GM12878 (cell line): ENCODE data around the gene CCDC15. TPM values are rescaled to one million over a fixed set of nuclear protein-coding genes. Genes with fewer than 3 reads are reported as not detected.

Experiments
- ATAC-seq: fragments of 200-7000 bp; cut with Tn5 transposase; 3 replicates; pipeline ENCODE4 v1.9.1; 2020; ENCODE audit warnings: mild to moderate bottlenecking, moderate library complexity
- BruUV-seq: library from RNA; stranded (reverse); fragments of 400-500 nt; replicated peaks from 2 replicates; lab custom pipeline; 2021; lab: Mats Ljungman, UMichigan
- CTCF ChIA-PET: fragments of 300-600 bp; sonication (Branson Sonifier 250); formaldehyde crosslinking; extraction: SDS; loops from one replicate; lab custom pipeline; 2021; ENCODE audit warnings: inconsistent platforms; lab: Yijun Ruan, JAX
- POLR2A ChIA-PET: fragments of 350-600 bp; formaldehyde crosslinking; extraction: SDS; loops from one replicate; lab custom pipeline; 2021; ENCODE audit warnings: inconsistent platforms; lab: Charles Lee
- RAD21 ChIA-PET: fragments of 300-600 bp; sonication (Branson Sonifier 250); formaldehyde crosslinking; loops from one replicate; lab custom pipeline; 2023; ENCODE audit warnings: antibody characterized with exemption; ENCODE audit not compliant: unreplicated experiment; lab: Charles Lee
- SMC1A ChIA-PET: fragments of 300-600 bp; sonication (Branson Sonifier 250); formaldehyde crosslinking; loops from one replicate; lab custom pipeline; 2023; ENCODE audit not compliant: unreplicated experiment, uncharacterized antibody; lab: Charles Lee
- DNase-seq: peaks from one replicate; pipeline ENCODE4 v3.0.0-alpha.2; 2011; ENCODE audit warnings: low read depth, low spot score
- FAIRE-seq: peaks from 3 replicates; lab custom pipeline; 2011; peaks lifted over from hg19 to GRCh38; lab: Jason Lieb, UNC
- H2AFZ ChIP-seq: 2 replicates; pipeline ENCODE4 v1.6.0; 2011; ENCODE audit warnings: low read depth, low read length, control low read depth; ENCODE audit not compliant: control insufficient read depth
- H3K27ac ChIP-seq: 2 replicates; pipeline ENCODE4 v1.5.1; 2011; ENCODE audit warnings: control low read depth; ENCODE audit not compliant: control insufficient read depth, insufficient read depth
- H3K27me3 ChIP-seq, 2 experiments: replicated peaks in 1 of 2; 2 replicates each; pipeline versions ENCODE4 v1.6.0 to v1.6.1; 2011; ENCODE audit warnings: low read length in 1 of 2; ENCODE audit not compliant: control insufficient read depth in 2 of 2, insufficient read depth in 2 of 2
- H3K36me3 ChIP-seq, 2 experiments: 2 replicates each; pipeline ENCODE4 v1.5.1; 2011; ENCODE audit warnings: low read length in 1 of 2; ENCODE audit not compliant: control insufficient read depth in 2 of 2, insufficient read depth in 2 of 2
- H3K4me1 ChIP-seq: 2 replicates; pipeline ENCODE4 v1.6.1; 2011; ENCODE audit warnings: mild to moderate bottlenecking, low read length, moderate library complexity, mixed read lengths; ENCODE audit not compliant: control insufficient read depth, insufficient read depth
- H3K4me2 ChIP-seq: 2 replicates; pipeline ENCODE4 v1.6.0; 2011; ENCODE audit warnings: control low read depth; ENCODE audit not compliant: control insufficient read depth, insufficient read depth
- H3K4me3 ChIP-seq: fragments of 200-600 bp; sonication (generic); 2 replicates; pipeline ENCODE4 v1.5.1; 2016
- H3K79me2 ChIP-seq: 2 replicates; pipeline ENCODE4 v1.6.0; 2011; ENCODE audit warnings: low read length; ENCODE audit not compliant: control insufficient read depth, insufficient read depth
- H3K9ac ChIP-seq: 2 replicates; pipeline ENCODE4 v1.8.0; 2011; ENCODE audit warnings: low read length, control low read depth, mixed read lengths; ENCODE audit not compliant: control insufficient read depth, insufficient read depth
- H3K9me3 ChIP-seq: replicated peaks from 3 replicates; pipeline ENCODE4 v1.5.1; 2011; ENCODE audit warnings: mild to moderate bottlenecking, low read length; ENCODE audit not compliant: control insufficient read depth, insufficient read depth
- H4K20me1 ChIP-seq: 2 replicates; pipeline ENCODE4 v1.6.0; 2011; ENCODE audit not compliant: control insufficient read depth, insufficient read depth
- CBX3 ChIP-seq: fragments of 200-600 bp; sonication (generic); IDR thresholded peaks from 2 replicates; pipeline ENCODE4 v1.6.1; 2016; ENCODE audit warnings: low read depth, borderline replicate concordance
- EZH2 ChIP-seq: IDR thresholded peaks from 2 replicates; pipeline ENCODE4 v1.6.1; 2012; ENCODE audit warnings: low read depth, mild to moderate bottlenecking, control low read depth, inconsistent platforms, low read length, borderline replicate concordance; ENCODE audit not compliant: control insufficient read depth
- NR2F1 ChIP-seq: fragments of 450-650 bp; conservative IDR thresholded peaks from 2 replicates; pipeline ENCODE4 v1.6.1; 2017; ENCODE audit warnings: mild to moderate bottlenecking
- YY1 ChIP-seq: IDR thresholded peaks from 2 replicates; pipeline ENCODE4 v1.6.1; 2011; ENCODE audit warnings: low read depth, mild to moderate bottlenecking, low read length
- WGBS: methylation state at CpG from one replicate; pipeline ENCODE4 v1.1.6; 2016; ENCODE audit warnings: low lambda C conversion rate; ENCODE audit not compliant: insufficient replicate concordance, insufficient coverage; ENCODE audit errors: missing lambda C conversion rate; 5-methylcytosine and 5-hydroxymethylcytosine counted together
- in situ Hi-C: fragments of 300-500 bp; cut with MboI; formaldehyde crosslinking; loops from 9 replicates; pipeline ENCODE4 v1.14.3; 2018; ENCODE audit warnings: mixed read lengths
- intact Hi-C: fragments of 100-400 bp; cut with micrococcal nuclease; formaldehyde crosslinking; loops from one replicate; pipeline ENCODE4 v1.14.2; 2022; ENCODE audit not compliant: unreplicated experiment
- polyA plus RNA-seq, 11 experiments: library from polyadenylated mRNA; depleted of rRNA in 4 of 11; unstranded in 6 of 11; stranded (reverse) in 5 of 11; fragments of >200 nt; fragmentation: Nextera tagmentation in 4 of 11; fragmentation: Illumina TruSeq in 1 of 11; extraction: Ambion mirVana in 4 of 11; extraction: Trizol in 1 of 11; gene quantifications; 1 replicate in 1 of 11; 2 replicates in 10 of 11; pipeline versions ENCODE4 v1.2.1 to v1.2.3, GENCODE V29; 2011 to 2016; ENCODE audit warnings: inconsistent platforms in 2 of 11, missing spikeins in 2 of 11, low read depth in 1 of 11
- total RNA-seq, 4 experiments: library from RNA; depleted of rRNA in 3 of 4; stranded (reverse); fragments of >200 nt in 3 of 4; fragmentation: Illumina TruSeq in 1 of 4; extraction: Trizol in 1 of 4; gene quantifications; 2 replicates each; pipeline versions ENCODE4 v1.2.1 to v1.2.3, GENCODE V29; 2013 to 2021
- TF ChIP-seq, protein P1 (sequence below): fragments of 450-650 bp; formaldehyde crosslinking; IDR thresholded peaks from 2 replicates; pipeline ENCODE4 v1.4.0; 2020; ENCODE audit warnings: mild to moderate bottlenecking, moderate library complexity
- TF ChIP-seq, protein P2 (sequence below): fragments of 450-650 bp; IDR thresholded peaks from 2 replicates; pipeline ENCODE4 v1.6.1; 2016; ENCODE audit warnings: mild to moderate bottlenecking

The CCDC15 gene
- total and polyA plus RNA-seq, 10 of the 15 experiments (the other 5 are each of a cell fraction or from before 2014, with no cell fraction given) = 2.0 to 5.3 (median 3.3) TPM

DNA sequence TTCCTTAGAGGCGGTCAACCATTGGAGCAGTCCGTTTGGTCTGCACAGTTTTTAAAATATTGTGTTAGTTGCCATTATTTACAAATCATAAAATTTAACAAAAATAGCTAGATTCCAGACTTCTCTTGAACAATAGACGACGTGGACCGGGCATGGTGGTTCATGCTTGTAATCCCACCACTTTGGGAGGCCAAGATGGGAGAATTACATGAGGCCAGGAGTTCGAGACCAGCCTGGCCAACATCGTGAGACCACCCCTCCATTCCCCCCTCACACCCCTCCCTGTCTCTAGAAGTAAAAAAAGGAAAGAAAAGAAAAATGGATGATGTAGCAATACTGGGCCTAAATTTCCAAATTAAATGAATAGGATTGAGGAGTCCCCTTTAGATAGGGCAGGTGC, 110.1 kb downstream of the CCDC15 start:
- H3K79me2 ChIP-seq = no peaks in the 10 kb centered on the region
- intact Hi-C loops = loop anchor here (5.0 kb wide), 1 partner anchor 78 kb away; no protein-coding TSS in a partner anchor
- H3K27me3 ChIP-seq = no peaks in the 10 kb centered on the region; a peak in 1 of 4 replicates

GRCh38 chr11:125068368-125068767, 114.4 kb downstream of the CCDC15 start:
- Histone ChIP-seq H3K4me3 (no peak overlapping the region), H2AFZ (no peak overlapping the region), H3K4me1 (peaks cover 34% of the 10 kb centered on the region), H3K27me3 (no peaks in the 10 kb centered on the region), H4K20me1 (no peaks in the 10 kb centered on the region), H3K9ac (no peak overlapping the region), H3K4me2 (no peak overlapping the region), H3K27ac (no peak overlapping the region), H3K79me2 (no peaks in the 10 kb centered on the region), H3K36me3 (no peaks in the 10 kb centered on the region), H3K9me3 (no peaks in the 10 kb centered on the region)
- ChIA-PET CTCF (interaction anchor here (2.8 to 6.6 kb wide), 2 partner anchors 23 to 42 kb away, joined by 9 to 46 read pairs; partner anchors contain the start of gene TMEM218), SMC1A (interaction anchor here (0.6 to 1.4 kb wide), 4 partner anchors 23 to 115 kb away, joined by 3 to 5 read pairs (median 4); partner anchors contain the start of gene CCDC15), POLR2A (no interaction called here), RAD21 (no interaction called here)
- intact Hi-C loops = no loop called here
- DNase-seq (no peak), FAIRE-seq (no peak), ATAC-seq (no peak)
- no TSS peak for BruUV-seq
- WGBS = 94% methylated on average over 4 of the region's 4 CpGs
- in situ Hi-C loops = no loop called here
- TF ChIP-seq YY1 = no peak
- no peak for TF ChIP-seq NR2F1
- TF ChIP-seq, protein P1, sequence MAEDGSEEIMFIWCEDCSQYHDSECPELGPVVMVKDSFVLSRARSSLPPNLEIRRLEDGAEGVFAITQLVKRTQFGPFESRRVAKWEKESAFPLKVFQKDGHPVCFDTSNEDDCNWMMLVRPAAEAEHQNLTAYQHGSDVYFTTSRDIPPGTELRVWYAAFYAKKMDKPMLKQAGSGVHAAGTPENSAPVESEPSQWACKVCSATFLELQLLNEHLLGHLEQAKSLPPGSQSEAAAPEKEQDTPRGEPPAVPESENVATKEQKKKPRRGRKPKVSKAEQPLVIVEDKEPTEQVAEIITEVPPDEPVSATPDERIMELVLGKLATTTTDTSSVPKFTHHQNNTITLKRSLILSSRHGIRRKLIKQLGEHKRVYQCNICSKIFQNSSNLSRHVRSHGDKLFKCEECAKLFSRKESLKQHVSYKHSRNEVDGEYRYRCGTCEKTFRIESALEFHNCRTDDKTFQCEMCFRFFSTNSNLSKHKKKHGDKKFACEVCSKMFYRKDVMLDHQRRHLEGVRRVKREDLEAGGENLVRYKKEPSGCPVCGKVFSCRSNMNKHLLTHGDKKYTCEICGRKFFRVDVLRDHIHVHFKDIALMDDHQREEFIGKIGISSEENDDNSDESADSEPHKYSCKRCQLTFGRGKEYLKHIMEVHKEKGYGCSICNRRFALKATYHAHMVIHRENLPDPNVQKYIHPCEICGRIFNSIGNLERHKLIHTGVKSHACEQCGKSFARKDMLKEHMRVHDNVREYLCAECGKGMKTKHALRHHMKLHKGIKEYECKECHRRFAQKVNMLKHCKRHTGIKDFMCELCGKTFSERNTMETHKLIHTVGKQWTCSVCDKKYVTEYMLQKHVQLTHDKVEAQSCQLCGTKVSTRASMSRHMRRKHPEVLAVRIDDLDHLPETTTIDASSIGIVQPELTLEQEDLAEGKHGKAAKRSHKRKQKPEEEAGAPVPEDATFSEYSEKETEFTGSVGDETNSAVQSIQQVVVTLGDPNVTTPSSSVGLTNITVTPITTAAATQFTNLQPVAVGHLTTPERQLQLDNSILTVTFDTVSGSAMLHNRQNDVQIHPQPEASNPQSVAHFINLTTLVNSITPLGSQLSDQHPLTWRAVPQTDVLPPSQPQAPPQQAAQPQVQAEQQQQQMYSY (CRISPR knock-in tag) = no peak
- TF ChIP-seq, protein P2, sequence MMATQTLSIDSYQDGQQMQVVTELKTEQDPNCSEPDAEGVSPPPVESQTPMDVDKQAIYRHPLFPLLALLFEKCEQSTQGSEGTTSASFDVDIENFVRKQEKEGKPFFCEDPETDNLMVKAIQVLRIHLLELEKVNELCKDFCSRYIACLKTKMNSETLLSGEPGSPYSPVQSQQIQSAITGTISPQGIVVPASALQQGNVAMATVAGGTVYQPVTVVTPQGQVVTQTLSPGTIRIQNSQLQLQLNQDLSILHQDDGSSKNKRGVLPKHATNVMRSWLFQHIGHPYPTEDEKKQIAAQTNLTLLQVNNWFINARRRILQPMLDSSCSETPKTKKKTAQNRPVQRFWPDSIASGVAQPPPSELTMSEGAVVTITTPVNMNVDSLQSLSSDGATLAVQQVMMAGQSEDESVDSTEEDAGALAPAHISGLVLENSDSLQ = no peak

More for the DNA sequence above, 110.1 kb downstream of the CCDC15 start:
- Histone ChIP-seq H3K27ac (no peak overlapping the region), H3K36me3 (no peaks in the 10 kb centered on the region), H3K4me1 (peaks cover 4% of the 10 kb centered on the region; the same call in 1 of the 2 replicates), H3K9me3 (no peaks in the 10 kb centered on the region), H4K20me1 (no peaks in the 10 kb centered on the region), H2AFZ (no peak overlapping the region), H3K9ac (no peak overlapping the region), H3K4me2 (peak overlapping the region; percentile 93)
- ChIA-PET SMC1A (interaction anchor here (0.9 to 3.0 kb wide), 11 partner anchors 10 to 110 kb away, joined by 3 to 36 read pairs (median 4); partner anchors contain the start of genes CCDC15 and TMEM218), RAD21 (interaction anchor here (1.2 to 2.7 kb wide), 6 partner anchors 9 to 78 kb away, joined by 3 to 44 read pairs (median 7); partner anchors contain the start of gene TMEM218), CTCF (interaction anchor here (0.9 to 2.1 kb wide), 12 partner anchors 8 to 292 kb away, joined by 3 to 20 read pairs (median 4); partner anchors contain the start of gene TMEM218)
- WGBS = 73% methylated on average over 7 of the region's 7 CpGs
- TSS peak; percentile 74 for BruUV-seq
- in situ Hi-C loops = no loop called here
- ATAC-seq = no peak
- no peak for TF ChIP-seq EZH2
- TF ChIP-seq CBX3 = no peak
- TF ChIP-seq, all 136 proteins: peak for 0
- FAIRE-seq = no peak
- peak overlapping the region; percentile 77; the same call in 1 of the 2 replicates for H3K4me3 ChIP-seq
- POLR2A ChIA-PET = interaction anchor here (1.3 to 2.1 kb wide), 5 partner anchors 9 to 110 kb away, joined by 4 to 42 read pairs (median 11); partner anchors contain the start of genes CCDC15 and TMEM218
- DNase-seq = no peak
